Fibroblast of skin of left quadriceps (primary cell): ENCODE data around the gene SPRR2B.
"Not testable (repeated sequence)": the region's sequence is repeated elsewhere in the genome, so short reads cannot be mapped to it uniquely, and the experiment has no call there.

Experiments
- DNase-seq, 2 experiments: peaks; one replicate each; pipeline ENCODE4 v3.0.0-alpha.2; 2013; ENCODE audit warnings: low read depth in 2 of 2

Gene SPRR2B

DNA sequence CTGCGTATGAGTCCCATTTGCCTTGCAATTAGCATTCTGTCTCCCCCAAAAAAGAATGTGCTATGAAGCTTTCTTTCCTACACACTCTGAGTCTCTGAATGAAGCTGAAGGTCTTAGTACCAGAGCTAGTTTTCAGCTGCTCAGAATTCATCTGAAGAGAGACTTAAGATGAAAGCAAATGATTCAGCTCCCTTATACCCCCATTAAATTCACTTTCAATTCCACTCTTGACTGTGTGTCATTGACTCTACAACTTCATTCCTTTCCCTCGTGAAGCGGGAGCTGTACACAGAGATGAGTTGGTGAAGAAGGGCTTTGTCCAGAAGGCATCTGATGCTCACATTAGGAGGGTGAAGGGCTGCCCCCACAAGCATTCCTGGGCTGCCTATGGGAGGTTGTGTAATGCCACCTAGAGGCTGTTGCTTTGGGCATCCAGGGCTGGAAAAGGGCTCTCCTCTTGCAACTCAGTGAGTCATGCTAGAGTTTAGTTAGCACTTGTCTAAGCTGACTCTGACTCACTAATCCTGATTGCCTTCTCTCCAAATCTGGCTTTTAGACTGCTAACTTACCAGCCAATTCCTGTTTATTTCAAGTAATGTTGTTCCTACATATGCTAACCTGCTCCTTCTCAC, 38.6 kb downstream of the SPRR2B start:
- peak; percentile 1 to 5 for DNase-seq

DNA sequence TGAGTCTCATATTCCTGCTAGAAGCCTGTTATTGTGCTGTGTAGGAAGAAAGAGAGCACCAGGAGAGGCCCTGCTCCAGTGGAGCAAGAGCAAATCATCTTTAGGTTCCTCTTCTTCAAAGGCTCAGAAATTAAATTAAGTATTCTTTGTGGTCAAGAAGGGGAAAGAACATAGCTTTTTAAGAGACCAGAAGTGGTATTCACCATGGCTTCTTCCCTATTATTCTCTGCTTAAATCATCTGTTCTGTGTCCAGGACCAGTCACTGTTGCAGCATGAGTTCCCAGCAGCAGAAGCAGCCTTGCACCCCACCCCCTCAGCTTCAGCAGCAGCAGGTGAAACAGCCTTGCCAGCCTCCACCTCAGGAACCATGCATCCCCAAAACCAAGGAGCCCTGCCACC, 39.3 kb downstream of the SPRR2B start:
- no peak for DNase-seq

DNA sequence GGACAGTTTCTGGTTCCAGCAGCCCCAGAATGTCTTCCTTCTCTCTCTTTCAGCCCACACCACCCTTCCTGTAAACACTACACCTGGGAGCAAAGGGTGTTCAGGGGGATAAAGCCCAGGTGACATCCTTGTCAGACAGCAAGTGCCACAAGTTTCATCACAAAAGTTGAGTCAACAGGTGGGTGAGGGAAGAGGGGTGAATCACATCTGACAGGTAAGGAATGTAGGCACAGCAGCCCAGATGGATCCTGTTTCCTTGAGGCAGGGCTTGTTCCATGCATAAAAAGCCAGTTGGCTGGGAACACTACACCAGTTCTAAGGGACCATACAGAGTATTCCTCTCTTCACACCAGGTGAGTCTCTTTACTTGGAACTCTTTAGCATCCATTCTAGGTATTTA, 40.5 kb downstream of the SPRR2B start, which contains the start of gene SPRR1B:
Gene SPRR1B (plus strand): TSS at position 309 of the 400 bp plus-strand sequence. CDS start 1,143 bp downstream, outside the sequence.
- no peak for DNase-seq

- no peak for DNase-seq
Observed at GRCh38 chr1:153028766-153029165, 42.6 kb downstream of the SPRR2B start.

GRCh38 chr1:153025797-153026196, 45.6 kb downstream of the SPRR2B start:
- no peak for DNase-seq

DNA sequence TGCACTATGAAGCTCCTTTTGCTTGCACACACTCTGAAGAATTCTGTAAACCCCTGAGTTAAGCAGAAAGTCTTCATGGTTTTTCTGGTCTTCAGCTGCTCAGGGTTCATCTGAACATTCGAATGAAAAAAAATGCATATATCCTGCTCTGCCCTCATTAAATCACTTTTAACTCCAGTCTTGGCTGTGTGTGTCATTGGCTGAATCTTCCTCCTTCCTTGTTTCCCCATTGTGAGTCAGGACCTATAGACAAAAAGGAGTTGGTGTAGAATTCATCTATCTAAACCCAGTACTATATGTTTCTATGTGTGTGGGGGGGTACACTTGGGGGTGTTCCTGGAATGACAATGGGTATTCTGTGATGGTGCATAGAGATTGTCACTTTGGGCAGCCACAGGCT, 47.0 kb downstream of the SPRR2B start:
- DNase-seq: no peak

GRCh38 chr1:153023109-153023508, 48.3 kb downstream of the SPRR2B start:
- DNase-seq: no peak

- DNase-seq: not testable (repeated sequence)
Observed at GRCh38 chr1:153022340-153022739, 49.1 kb downstream of the SPRR2B start.

GRCh38 chr1:153021829-153022228, 49.6 kb downstream of the SPRR2B start:
- not testable (repeated sequence) for DNase-seq
